PC-9 (cell line): Measurements from ENCODE around the gene CXCL3.

Experiments
- EZH2 ChIP-seq: fragments of 200-600 bp; sonication (generic); IDR thresholded peaks from 2 replicates; pipeline ENCODE4 v1.8.0; 2017; ENCODE audit warnings: antibody characterized with exemption, low read depth
- TF ChIP-seq, protein P1 (sequence below): fragments of 200-600 bp; sonication (generic); conservative IDR thresholded peaks from 2 replicates; pipeline ENCODE4 v1.6.1; 2017; ENCODE audit warnings: mixed run types, antibody characterized with exemption, mild to moderate bottlenecking, moderate library complexity

GRCh38 chr4:74073358-74073757, 34.9 kb upstream of the CXCL3 start:
- TF ChIP-seq, protein P1, sequence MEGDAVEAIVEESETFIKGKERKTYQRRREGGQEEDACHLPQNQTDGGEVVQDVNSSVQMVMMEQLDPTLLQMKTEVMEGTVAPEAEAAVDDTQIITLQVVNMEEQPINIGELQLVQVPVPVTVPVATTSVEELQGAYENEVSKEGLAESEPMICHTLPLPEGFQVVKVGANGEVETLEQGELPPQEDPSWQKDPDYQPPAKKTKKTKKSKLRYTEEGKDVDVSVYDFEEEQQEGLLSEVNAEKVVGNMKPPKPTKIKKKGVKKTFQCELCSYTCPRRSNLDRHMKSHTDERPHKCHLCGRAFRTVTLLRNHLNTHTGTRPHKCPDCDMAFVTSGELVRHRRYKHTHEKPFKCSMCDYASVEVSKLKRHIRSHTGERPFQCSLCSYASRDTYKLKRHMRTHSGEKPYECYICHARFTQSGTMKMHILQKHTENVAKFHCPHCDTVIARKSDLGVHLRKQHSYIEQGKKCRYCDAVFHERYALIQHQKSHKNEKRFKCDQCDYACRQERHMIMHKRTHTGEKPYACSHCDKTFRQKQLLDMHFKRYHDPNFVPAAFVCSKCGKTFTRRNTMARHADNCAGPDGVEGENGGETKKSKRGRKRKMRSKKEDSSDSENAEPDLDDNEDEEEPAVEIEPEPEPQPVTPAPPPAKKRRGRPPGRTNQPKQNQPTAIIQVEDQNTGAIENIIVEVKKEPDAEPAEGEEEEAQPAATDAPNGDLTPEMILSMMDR = no peak
- no peak for TF ChIP-seq EZH2
